GM19099 (cell line): ENCODE measurements around the gene DMXL2.

Experiments
- POLR2A ChIP-seq: IDR thresholded peaks from 3 replicates; pipeline ENCODE4 v1.6.1; 2011; ENCODE audit warnings: low read depth; ENCODE audit not compliant: insufficient read length; ENCODE audit errors: extremely low read depth

DMXL2 gene

DNA sequence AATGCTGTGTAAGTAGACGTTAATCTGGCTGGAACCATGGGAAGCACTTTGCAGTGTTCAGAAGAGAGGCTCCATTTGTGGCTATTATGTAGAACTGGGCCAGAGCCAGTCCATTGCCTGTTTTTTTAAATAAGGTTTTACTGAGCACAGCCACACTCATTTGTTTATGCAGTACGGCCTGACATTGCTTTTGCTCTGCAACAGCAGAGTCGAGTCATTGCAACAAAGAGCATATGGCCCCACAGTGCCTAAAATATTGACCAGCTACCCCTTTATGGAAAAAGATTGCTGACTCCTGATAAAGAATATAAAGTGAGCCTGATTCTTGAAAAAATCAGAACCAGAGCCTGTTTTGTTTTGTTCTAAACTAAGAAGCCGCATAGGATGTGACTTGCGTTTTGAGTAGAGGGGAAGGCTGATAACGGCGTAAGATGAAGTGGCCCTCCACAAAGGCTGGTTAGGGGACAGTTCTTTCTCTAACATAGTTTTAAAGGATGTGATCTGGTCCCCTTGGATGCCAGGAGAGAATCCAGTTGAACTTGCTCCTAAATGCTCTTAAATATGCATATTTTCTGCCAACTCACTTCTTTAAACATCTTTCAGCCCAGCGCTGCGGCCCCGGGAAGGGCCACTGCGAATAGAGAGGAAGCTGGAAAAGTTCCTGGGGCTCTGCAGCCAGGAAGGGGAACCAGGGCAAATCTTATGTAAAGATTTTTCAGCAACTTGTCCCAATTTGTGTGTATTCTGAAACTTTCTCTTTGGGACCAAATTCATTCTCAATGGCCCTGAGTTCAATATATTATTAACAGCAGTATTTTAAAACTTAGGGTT, 216.7 kb downstream of the DMXL2 start:
- no peak for TF ChIP-seq POLR2A

DNA sequence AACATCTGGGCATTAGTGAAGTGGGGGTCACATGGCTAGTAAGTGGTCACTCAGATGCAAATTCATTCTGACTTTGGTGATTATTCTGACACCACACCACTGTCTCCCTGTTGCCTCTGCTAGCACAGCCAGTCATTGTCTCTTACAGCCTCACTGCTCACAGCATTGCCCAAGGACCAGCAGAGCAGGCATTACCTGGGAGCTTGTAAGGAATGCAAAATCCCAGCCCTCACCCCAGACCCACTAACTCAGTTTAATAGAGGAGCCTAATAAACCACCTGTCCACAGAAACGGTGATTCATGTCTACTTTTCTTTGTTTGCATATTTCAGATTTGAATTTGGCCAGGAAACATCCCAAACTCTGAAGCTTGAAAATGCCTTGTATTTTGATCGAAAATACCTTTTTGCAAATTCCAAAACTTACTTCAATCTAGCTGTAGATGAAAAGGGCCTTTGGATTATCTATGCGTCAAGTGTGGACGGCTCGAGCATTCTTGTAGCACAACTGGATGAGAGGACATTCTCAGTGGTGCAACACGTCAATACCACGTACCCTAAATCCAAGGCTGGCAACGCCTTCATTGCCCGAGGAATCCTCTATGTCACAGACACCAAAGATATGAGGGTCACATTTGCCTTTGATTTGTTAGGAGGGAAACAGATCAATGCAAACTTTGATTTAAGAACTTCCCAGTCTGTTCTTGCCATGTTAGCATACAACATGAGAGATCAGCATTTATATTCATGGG, 218.4 kb downstream of the DMXL2 start:
- TF ChIP-seq POLR2A, result no peak

DNA sequence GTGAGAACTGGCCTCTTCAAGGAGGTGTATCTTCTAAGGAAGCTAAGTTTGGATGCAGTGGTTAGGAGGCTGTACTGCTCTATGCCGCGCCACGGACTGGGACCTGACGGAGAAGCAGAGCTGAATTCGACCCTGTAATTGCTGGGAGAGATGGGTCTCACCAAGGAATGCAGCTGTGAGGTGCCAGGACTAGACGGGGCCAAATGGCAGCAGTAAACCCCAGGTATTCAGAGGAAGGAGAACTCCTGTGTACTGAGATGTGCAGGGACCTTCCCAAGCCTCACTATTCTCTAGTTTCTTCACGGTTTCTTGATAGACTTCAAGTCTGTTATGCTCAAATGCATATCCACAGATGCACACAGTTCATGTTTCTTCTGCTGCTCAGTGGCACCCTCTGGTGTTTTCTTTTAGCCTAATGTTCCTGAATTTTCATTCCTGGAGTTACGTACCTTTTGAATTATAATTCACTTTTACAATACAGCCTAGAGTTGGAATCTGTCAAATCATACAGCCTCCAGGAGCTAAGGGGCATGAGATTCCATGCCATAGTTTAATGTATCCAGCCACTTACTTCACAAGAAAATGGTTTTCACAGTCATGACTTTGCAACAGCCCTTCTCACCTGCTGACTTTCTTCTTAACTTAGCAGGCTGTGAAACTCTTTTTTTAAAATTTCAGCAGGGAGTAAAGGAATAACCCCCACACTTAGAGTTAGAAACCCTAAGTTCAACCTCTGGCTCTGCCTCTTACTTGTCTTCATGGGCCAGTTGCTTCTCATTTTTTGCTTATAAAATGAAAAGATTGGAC, 219.3 kb downstream of the DMXL2 start:
- no peak for TF ChIP-seq POLR2A

DNA sequence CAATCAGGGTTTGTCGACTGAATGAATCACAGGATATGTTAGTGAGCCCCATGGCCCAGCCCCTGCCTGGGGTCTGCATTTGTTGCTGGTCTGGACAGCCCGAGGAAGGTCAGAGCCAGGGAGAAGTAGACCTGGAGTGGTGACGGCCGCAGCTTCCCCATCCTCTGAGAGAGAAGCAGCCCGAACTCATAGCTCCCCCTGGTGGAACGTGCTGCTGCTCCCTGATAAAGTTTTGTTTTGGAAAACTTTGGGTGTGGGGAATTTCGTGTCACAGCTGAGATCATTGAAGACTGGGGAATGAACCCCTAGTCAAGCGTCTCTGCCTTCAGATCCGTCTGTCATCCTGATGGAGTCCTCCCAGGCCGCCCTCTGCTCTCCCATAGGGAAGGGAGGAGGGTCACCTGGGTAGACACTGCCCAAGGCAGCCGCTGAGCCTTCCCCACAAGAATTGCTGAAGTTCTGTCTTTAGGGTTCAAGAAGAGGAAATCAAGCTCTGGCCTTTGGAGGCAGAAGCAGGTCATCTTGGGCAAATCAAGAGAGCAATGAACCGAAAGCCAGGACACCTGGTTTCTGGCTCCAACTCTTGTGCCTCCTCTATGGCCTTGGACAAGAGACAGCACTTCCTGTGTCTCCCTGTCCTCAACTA, 220.6 kb downstream of the DMXL2 start:
- no peak for TF ChIP-seq POLR2A

DNA sequence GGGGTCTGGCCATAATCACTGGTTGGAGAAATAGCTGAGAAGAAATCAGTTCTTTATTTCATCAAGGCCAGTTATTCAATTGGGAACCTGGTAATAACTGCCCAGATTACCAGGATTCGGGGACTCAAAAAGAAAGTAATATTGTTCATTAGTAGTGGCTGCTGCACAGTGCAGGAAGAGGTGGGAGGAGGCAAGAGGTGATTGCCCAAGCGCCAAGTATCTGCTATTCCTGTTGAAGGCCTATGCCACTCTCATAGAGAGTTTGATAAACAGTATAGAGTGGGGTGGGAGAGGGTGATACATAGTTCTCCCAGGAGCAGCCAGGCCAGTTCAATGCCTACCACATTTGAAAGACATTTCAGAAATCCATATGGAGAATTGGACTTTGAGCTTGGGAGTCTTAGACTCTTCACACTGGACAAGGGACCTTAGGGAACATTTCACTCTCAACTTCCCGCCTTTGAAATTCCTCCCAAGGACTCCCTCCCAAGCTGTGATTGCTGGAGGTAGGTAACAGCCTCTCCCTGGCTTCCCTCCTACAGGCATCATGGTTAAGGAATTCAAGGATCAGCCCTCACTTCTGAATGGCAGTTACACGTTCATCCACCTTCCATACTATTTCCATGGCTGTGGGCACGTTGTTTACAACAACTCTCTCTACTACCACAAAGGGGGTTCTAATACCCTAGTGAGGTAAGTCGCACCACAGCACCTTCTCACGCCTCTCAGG, 221.4 kb downstream of the DMXL2 start:
- TF ChIP-seq POLR2A, result no peak

DNA sequence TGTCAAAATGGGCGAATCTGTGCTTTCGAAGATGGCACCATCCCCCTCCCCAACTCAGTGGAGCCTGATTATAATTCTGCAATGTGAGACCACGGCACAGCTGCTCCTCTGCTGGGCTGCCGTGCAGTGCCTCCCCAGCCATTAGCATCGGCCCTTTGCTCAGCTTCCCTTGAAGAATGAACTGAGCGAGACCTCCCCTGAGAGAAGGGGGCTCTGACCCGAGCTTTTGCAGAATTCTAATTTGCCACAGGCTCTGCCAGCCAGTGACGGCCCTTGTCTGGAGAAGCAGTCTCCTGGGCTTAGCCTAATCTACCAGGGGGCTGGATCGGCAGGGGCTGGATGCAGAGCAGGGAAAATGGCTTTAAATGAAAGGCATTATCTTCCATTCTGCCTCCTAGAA, 223.9 kb downstream of the DMXL2 start:
- no peak for TF ChIP-seq POLR2A
